ENCODE data around the gene INVS. TPM values are rescaled to one million over a fixed set of nuclear protein-coding genes. Genes with fewer than 3 reads are reported as not detected.

The INVS gene
- total RNA-seq, 1 experiment from 2014 or later, result 21.1 TPM

- POLR2A ChIA-PET, result no interaction called here
- TF ChIP-seq YY1 (IDR thresholded peaks at IDR 0.05; ENCODE audit: extremely low read depth, insufficient replicate concordance, low read depth, low read length) (no peak), ZFX (IDR thresholded peaks at IDR 0.05) (no peak), SP1 (IDR thresholded peaks at IDR 0.05; ENCODE audit: low read depth) (no peak), MAX (IDR thresholded peaks at IDR 0.05) (no peak), SIN3A (IDR thresholded peaks at IDR 0.05; ENCODE audit: low read depth) (no peak), RAD21 (IDR thresholded peaks at IDR 0.05; ENCODE audit: low read depth) (no peak), REST (IDR thresholded peaks at IDR 0.05; ENCODE audit: low read depth) (no peak), CBX3 (IDR thresholded peaks at IDR 0.05; ENCODE audit: low read depth) (no peak), CTCF (IDR thresholded peaks at IDR 0.05 in 2 of 3, conservative IDR thresholded peaks at IDR 0.05 in 1 of 3; ENCODE audit: borderline replicate concordance in 1 of 3, insufficient read depth in 1 of 3, low read depth in 2 of 3, low read length in 2 of 3) (no peak), ELF1 (IDR thresholded peaks at IDR 0.05; ENCODE audit: borderline replicate concordance, low read depth) (no peak), JUND (IDR thresholded peaks at IDR 0.05) (no peak), EZH2phosphoT487 (IDR thresholded peaks at IDR 0.05; ENCODE audit: borderline replicate concordance) (no peak), POLR2A (IDR thresholded peaks at IDR 0.05; ENCODE audit: borderline replicate concordance, extremely low read depth, insufficient read depth, insufficient read length) (no peak)
- RAD21 ChIA-PET (ENCODE audit: low non-redundant PET in 1 of 2, low total read pairs in 2 of 2, uncharacterized antibody in 2 of 2, unreplicated experiment in 2 of 2), result no interaction called here
- Histone ChIP-seq H3K9ac (ENCODE audit: low read length) (no peak overlapping the region), H3K4me3 (replicated peaks in 1 of 2; ENCODE audit: low read depth in 1 of 2, low read length in 2 of 2) (no peak overlapping the region), H4K20me1 (ENCODE audit: insufficient read depth) (peaks cover 6% of the 10 kb centered on the region; the same call in 1 of the 2 replicates), H3K9me3 (ENCODE audit: control insufficient read depth in 1 of 2, insufficient read depth in 1 of 2, low read depth in 1 of 2, low read length in 2 of 2) (no peaks in the 10 kb centered on the region), H3K79me2 (ENCODE audit: insufficient read depth, low read length) (peaks cover 29% of the 10 kb centered on the region), H3K27ac (ENCODE audit: low read depth, low read length) (no peak overlapping the region), H3K4me1 (ENCODE audit: control insufficient read depth in 1 of 2, insufficient read depth in 2 of 2, low read length in 2 of 2) (peaks cover 0 to 12% of the 10 kb centered on the region in 2 experiments; a peak in 3 of 4 replicates), H3K4me2 (ENCODE audit: low read length) (no peak overlapping the region), H3K9me2 (ENCODE audit: insufficient read depth) (no peaks in the 10 kb centered on the region), H2AFZ (ENCODE audit: low read depth, low read length, poor library complexity, severe bottlenecking) (no peak overlapping the region), H3K27me3 (ENCODE audit: insufficient read depth, low read length) (no peaks in the 10 kb centered on the region), H3K36me3 (ENCODE audit: control insufficient read depth in 1 of 2, insufficient read depth in 2 of 2, low read length in 2 of 2) (peaks cover 5 to 11% of the 10 kb centered on the region in 2 experiments; a peak in 2 of 4 replicates)
- DNase-seq (ENCODE audit: low read depth, low spot score) (no peak), ATAC-seq (no peak)
- intact Hi-C loops (cut with micrococcal nuclease), result no loop called here
- no TSS peak for BruUV-seq (replicated peaks)
- CTCF ChIA-PET, result no interaction called here
Observed at GRCh38 chr9:100101608-100102007, 2.6 kb downstream of the INVS start.

All from HCT116 (cell line).